HG03571 (cell line): Measurements from ENCODE around the gene SLC22A12.

Experiments used
- ATAC-seq: cut with Tn5 transposase; IDR thresholded peaks from one replicate; pipeline ENCODE4 v1.9.1; 2021; ENCODE audit not compliant: unreplicated experiment

Gene SLC22A12

DNA sequence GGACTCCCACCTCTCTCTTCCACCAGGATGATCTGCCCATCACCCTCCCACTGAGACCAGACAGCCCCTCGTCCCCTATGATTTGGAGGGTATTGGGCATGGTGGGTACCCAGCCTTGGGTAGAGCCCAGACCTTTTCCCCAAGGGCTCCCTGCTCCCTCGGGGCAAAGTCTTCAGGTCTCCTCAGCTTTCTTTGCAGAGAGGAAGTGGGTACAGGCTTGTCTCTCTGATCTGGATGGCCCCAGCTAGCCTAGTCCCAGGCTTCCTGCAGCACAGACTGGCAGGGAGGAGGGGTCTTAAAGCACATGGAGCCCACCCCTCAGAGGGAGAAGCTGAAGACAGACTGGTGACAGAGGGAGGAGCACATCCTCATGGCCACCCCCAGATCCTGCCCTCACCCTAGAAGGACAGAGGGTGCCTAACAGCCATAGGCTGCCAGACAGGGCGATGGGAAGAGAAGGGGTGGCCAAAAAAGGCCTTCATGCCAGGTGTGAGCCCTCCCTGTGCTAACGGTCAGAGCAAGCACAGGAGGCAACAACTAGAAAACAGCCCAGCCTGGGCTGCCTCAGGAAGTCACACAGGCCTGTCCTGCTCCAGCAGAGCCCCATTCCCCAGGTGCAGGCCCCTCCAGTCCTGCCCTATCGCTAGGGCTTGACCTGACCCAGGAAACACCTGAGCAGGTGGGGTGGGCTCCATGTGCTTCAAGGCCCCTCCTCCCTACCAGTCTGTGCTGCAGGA, 30.4 kb downstream of the SLC22A12 start:
- no peak for ATAC-seq

- ATAC-seq = no peak
Measured at GRCh38 chr11:64622681-64623080, 31.7 kb downstream of the SLC22A12 start.

DNA sequence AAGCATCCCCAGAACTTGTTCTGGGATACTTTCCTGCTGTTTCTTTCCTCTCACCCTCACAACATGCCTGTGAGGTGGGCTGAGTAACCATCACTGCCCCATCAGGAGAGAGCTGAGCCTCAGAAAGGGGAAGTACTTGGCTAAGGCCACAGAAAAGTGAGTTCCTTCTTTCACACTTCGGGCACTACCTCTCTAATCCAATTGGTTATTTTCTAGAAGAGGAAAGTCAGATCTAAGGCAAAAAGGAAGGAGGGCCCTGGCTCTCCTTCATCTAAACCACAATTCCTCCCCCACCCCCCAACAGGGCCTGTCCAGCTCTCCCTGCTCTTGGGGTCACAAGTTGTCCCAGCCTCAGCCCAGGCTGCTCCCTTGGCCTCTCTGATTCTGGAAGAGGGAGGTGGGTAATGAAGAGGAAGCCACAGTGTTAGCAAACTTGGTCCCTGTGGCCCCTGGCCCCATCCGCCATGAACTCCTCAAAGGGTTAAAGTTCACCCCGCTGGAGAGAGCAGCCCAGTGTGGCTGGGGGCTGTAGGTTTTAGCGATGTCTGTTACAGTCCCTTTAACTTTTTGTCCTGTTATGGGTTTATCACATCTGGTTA, 34.0 kb downstream of the SLC22A12 start:
- ATAC-seq = no peak

- no peak for ATAC-seq
Measured at GRCh38 chr11:64626637-64627036, 35.6 kb downstream of the SLC22A12 start.

- ATAC-seq = no peak
Measured at GRCh38 chr11:64627371-64627770, 36.4 kb downstream of the SLC22A12 start.

GRCh38 chr11:64628596-64628995, 37.6 kb downstream of the SLC22A12 start:
- ATAC-seq = no peak

- no peak for ATAC-seq
Measured at GRCh38 chr11:64629103-64629502, 38.1 kb downstream of the SLC22A12 start.

DNA sequence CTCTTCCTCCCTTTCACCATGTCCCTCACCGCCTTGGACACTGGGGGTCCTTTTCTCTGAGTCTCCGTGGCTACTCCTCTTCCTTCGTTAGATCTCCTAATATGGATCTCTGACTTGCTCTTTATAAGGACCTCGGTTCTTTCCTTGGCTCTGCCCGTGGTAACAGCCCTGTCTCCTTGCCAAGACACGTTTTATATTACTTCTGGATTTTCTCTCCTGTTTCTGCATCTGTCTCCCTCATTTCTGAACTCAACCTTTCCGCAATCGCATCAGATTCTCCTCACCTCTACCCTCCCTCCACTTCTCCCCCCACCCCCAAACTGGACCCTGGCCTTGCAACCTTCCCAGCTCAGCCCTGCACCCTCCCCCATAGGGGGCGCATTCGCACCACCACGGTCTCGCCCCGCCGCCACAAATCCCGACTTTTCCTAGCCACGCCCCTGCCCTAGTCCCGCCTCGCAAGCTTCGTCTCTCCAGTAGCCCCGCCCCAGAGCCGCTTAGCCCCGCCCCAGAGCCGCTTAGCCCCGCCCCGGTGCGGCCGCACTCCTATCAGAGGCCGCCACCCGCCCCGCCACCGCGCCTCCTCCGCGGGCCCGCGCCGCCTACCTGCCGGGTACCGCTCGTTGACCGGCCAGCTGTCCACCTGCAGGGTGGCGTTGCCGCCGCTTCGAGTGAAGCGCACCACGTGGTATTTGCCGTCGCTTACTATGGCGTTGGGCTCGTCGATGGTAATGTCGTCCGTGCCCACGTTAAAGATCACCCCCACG, 39.0 kb downstream of the SLC22A12 start:
- no peak for ATAC-seq

DNA sequence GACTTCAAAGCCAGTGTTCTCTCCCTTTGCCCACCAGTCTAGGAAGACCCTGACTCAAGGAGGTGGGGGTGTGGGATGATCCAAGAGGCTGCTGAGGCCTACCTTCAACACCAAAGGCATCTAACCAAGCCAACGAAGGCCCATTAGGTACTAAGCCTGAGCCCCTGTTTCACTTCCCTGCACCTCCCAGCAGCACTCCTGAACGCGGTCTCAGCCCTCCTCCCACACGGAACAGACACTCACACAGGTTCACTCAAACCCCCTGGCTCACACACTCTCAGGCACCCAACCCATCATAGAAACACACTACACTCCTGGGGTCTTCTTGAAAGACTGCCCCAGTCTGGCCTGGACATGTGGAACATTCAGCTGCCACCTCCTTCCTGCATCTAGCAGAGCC, 40.7 kb downstream of the SLC22A12 start:
- no peak for ATAC-seq

GRCh38 chr11:64632237-64632636, 41.2 kb downstream of the SLC22A12 start:
- ATAC-seq = no peak

DNA sequence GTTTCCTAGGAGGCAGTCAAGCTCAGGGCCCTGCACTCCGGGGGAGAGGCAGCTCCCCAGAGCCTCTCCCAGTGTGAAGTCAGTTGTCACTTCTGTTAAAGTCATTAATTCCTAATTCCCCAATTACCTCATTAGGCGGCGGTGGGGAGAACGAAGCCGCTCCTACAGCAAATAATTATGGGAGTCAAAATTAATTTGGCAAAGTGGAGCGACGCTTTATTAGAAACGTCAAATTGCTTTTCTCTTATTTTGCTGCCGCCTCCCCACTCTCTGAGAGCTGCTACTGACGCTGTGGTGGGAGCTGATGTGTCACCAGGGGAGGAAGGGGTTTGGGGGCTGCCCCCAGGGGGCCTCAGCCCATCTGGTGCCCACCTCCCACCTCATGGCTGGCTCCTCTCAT, 41.6 kb downstream of the SLC22A12 start:
- ATAC-seq = no peak

- no peak for ATAC-seq
Measured at GRCh38 chr11:64633555-64634159, 42.6 kb downstream of the SLC22A12 start.

GRCh38 chr11:64637334-64638017, 46.5 kb downstream of the SLC22A12 start:
- no peak for ATAC-seq

GRCh38 chr11:64638018-64638665, 47.1 kb downstream of the SLC22A12 start:
- no peak for ATAC-seq

DNA sequence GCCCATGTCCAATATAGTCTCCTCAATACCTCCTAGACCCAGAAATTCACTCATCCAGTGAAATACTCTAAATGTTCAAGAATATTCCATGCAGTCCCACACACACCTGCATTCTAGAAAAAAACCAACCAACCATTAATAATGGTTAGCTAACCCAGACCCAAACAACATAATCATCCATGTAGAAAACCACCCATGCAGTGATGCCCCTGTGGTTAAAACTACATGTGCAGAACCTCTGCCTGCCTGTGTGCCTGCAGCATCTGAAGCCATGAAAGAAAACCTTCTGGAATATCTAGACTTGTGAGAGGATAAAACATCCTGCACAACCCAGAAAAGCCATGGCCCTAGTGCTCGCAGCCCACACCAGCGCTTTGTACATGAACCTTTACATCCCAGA, 47.8 kb downstream of the SLC22A12 start:
- no peak for ATAC-seq

DNA sequence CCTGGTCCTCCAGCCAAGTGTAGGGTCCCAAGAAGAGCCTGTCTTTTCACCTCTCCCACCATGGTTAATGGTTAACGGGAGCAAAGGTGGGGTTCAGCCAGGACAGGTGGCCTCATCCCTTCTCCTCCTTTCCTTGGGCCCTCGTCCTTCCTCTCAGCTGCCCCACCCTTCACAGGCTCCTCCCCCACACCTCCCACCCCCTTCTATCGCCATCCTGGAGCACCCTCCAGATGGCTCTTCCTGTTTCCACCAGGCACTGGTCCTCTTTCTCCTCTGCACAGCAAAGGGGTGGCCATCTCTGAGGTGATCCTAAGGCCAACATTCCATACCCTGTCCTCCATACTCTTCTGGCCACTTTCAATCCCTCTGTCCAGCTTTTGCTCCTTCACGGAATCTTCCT, 48.9 kb downstream of the SLC22A12 start:
- ATAC-seq = no peak

DNA sequence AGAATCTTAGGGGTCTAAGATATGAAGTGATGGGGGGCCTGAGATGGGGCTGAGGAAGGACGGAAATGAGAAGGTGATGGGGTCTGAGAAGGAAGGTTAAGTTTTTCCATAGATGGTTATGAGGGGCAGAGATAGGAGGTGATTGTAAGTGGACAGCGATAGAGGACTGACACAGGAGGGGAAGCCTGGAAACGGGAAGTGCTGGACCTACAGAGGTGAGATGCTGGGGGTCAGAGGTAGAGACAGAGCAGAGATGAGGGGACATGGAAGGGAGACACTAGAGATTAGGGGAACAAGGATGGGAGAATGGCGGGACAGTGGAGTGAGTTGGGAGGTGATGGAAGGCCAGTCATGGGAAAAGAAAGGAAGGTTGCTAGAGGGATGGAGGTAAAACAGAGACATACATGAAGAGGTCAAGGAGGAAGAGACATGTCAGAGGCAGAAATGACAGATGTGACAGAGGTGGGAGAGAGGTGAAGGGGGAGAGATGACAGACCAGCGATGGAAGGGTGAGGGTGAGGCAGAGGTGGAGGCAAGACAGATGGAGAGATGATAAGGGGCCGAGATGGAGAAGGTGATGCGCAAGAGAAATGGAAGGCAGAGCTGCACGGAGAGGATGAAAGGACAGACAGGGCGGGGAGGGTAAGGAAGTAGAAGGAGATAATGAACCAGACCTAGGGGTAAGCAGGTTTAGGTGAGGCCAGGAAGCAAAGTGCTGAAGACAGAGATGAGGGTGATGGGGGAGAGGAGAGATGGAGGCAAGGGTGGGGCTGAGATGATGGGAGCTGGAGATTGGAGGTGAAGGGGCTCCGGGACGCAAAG, 50.8 kb downstream of the SLC22A12 start:
- ATAC-seq = no peak

DNA sequence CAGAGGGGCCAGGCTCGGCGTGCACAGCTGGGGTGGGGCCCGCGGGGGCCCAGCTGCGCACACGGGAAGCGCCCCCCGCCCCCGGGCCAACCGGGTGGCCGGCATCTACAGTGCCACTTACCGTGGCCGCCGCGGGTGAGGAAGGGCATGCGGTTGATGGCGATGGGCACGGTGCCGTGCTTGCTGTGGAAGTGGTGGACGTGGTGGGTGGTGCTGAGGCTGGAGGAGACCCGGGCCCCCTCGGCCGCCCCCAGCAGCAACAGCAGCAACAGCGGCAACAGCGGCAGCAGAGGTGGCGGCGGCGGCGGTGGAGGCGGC, 51.4 kb downstream of the SLC22A12 start:
- no peak for ATAC-seq

DNA sequence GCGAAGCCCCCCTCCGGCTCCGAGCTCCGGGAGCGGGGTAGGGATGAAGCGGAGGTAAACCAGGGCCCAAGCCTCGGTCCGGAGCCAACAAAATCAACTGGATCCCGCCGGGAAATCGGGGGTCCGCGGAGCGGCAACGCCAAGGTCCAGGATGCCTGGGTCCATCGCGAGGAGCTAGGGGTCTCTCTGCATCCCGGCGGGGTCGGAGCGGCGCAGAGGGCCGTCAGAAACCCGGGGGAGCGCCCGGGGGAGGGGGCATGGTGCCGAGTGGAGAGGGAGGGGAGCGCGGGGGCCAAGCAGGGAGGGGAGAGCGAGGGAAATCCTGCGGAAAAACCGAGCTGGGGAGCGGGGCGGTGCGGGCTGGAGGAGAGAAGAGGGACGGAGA, 51.8 kb downstream of the SLC22A12 start:
- no peak for ATAC-seq
